GM21737 (cell line): Measurements from ENCODE around the gene SLX9.

ENCODE experiments used
- ATAC-seq: cut with Tn5 transposase; IDR thresholded peaks from one replicate; pipeline ENCODE4 v1.9.1; 2021; ENCODE audit warnings: mild to moderate bottlenecking, moderate library complexity; ENCODE audit not compliant: unreplicated experiment

The SLX9 gene

DNA sequence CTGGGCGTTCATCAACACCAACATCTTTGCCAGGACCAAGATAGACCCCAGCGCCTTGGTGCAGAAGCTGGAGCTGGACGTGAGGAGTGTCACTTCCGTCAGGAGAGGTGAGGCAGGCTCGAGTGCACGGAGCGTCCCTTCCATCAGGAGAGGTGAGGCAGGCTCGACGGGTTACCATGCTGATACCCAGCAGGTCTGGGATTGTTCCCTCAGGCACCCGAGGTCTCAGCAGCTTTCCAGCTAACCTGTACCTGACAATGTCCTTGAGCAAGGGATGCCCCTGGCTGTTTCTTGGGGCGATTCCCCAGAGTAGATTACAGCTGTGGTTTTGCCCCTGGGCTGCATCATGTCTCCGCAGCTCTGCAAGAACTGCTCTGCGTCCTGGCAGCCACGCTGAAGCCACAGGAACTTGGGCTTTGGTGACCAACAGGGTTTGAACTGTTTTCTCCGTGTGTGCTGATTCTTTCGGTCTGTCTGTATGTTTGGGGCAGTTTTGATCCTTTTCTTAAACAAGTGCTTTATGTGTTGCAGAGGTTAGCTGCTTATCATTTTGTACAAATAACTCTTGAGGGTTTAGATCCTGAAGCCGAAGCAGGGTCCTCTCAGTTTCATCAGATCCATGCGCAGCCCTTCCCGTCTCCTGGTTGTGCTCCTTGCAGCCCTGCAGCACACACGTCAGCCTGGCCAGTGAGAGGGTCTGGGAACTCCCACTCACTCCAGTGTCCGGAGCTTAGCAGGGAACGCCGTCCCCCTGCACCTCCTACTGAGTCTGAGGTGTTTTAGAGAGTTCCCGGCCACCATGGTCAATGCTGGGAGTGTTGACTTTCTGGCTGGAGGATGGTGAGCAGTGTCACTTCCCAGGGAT, 4.1 kb downstream of the SLX9 start:
- ATAC-seq: no peak

DNA sequence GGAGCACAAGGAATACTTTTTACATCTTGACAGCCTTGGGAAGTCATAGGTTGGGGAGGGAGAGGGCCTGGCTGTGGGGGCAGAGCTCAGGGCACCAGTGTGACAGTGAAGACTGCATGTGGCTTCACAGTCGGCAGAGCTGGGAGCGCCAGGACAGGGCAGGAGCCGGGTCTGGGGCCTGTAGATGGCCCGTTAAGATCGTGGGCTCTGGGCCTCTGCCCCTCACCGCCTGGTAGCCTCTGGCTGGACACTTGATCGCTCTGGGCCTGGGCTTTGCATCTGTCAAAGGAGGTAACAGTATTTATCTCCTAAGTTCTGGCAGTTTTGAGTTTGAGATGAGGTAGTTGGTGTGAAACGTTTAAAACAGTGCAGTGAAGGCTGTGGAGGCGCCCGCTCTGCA, 4.8 kb downstream of the SLX9 start:
- ATAC-seq: no peak

DNA sequence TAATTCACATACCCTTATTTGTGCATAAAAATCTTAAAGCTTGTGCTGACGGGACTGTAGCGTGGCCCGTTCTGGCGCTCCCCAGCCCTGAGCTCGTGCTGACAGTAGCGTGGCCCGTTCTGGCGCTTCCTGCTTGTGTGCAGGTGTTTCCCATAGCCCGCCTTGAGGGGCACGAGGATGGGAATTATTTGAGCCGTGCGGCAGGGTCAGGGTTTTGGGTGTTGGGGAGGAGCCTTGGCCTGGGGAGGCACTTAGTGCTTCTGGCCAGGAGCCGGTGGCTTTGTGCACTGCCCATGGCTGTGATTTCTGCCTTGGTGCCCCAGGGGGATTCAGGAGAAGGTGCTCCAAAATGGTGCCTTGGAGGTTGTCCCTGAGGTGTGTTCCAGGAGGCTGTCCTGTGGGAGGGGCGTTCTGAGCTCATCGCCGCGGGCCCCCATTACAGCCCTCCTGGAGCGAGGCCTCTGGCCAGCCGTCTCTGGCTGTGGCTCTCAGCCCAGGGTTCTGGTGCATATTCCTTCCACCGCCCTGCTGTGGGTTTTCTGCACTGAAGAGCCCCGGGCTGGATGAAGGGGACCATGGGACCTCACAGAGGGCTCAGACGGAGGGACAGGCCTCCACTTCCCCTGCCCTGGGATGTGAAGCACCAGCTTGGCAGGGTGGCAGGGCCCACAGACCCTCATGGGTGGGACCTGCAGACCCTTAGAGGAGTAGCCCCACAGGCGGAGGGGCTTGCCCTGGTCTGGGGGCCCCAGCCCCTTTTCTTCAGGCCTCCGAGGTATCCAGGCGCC, 6.6 kb downstream of the SLX9 start:
- ATAC-seq: no peak

DNA sequence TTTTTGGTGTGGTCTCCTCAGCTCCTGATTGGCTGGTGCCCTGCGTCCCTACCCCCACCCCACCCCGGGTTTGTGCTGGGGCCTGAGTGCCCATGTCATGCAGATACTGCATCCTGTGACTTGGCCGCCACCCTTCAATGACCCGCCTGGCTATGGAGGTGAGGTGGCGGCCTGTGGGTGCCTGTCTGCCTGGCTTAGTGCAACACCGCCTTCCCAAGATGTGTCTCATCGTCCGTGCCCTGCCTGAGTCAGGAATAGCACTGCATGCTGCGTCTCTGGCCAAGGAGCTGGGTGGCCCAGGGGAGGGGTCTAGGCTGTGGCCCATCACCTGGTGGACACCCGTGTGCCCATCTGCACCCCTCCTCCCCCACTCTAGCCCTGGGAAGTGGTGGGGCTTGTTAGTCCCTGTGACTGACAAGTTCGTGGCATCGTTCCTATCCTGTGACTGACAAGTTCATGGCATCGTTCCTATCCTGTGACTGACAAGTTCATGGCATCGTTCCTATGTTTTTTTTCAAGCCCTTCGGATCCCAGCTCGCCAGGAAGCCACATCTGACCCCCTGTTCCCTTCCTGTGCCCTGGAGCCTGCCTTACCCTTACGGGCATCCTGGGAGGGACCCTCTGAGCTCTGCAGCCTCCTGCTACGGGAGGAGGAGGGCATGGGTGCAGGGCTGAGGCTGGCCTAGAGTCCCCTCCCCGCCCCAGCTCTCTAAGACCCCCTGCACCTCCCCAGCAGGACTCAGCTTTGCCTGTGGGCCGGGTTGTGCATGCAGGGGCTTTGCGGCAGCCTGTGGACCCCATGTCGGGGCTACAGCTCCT, 7.5 kb downstream of the SLX9 start:
- no peak for ATAC-seq

DNA sequence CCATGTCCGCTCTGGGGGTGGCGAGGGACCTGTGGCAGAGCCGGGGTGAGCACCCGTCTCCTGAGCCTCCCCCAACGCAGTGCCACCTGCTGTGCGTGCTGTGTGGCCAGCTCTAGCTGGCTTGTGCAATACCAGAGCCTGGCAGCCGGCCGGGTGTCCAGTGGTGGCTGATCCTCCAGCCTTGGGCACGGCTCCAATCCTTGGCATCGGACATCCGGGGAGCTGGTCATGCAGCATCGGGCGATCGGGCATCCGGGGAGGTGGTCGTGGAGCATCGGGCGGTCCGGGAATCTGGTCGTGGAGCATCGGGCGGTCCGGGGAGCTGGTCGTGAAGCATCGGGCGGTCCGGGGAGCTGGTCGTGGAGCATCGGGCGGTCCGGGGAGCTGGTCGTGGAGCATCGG, 8.1 kb downstream of the SLX9 start:
- no peak for ATAC-seq

DNA sequence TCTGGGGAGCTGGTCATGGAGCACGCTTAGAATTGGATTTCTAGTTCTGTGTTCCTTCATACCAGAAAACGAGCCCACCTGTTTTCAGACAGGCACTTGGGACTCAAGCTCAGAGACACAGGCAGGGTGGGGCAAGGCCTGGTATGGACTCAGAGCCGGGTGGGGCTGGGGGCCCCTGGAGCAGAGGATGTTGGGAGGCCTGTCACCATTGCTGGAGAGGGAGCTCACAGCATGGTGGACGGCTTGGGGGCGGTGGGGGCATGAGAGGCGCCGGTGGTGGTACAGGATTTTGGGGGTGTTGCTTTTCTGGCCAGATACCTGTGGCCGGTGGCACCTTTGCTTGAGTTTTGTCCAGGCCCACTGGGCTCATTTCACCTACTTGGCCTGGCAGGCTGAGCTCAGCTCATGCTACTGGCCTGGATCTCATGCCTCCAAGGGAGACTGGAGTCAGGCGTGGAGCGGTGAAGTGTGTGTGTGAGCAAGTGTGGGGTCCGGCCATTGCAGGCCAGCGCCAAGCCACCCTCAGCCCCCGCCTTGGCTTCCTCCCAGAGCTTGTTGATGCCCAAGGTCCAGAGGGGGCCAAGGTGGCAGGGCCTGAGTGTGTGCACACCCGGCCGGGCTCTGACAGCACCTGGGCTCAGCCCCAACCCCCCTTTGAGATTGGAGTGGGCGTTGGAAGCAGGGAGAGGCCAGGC, 8.7 kb downstream of the SLX9 start:
- ATAC-seq: no peak

DNA sequence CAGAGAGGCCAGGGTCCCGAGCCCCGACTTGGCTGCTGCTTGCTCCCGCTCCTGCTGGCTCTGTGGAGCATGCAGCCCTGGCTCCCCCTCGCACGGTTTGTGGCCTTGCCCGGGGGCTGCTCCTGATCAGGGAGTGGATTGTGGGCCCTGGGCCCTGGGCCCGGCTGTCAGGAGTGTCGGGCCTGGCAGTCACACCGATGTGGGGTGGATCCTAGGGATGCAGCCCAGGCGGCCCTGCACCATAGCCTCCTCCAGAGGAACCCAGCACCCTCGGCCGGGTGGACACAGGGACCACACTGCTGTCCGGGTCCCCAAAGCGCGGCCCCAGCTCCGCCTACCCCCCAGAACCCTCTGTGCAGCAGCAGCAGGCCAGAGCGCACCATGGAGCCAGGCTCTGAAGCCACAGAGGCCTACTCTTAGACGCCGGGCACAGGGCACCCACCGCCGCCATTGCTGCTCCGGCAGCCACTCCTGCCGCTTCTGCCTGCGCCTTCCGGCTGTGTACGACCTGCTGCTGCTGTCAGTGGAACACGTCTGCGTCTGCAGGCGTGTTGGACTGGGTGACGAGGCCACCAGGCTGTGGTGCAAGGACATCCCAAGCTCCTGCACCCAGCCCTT, 9.4 kb downstream of the SLX9 start:
- no peak for ATAC-seq

DNA sequence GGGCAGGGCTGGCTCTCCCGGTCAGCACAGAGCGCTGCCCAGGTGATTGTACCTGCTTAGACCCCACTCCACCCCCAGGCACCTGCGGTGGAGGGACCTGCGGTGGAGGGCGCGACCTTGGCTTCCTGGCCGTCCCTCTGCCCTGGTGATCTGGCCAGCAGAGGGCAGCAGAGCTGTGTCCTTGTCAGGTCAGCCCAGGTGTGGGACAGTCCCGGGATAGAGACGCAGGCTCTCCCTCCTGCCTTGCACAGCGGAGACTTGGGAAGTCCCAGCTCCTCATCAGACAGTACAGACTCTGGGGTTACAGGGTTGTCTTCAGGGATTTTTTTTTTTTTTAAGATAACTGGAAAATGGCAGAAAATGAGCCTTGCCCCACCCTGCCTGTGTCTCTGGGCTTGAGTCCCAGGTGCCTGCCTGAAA, 10.0 kb downstream of the SLX9 start:
- ATAC-seq: no peak

DNA sequence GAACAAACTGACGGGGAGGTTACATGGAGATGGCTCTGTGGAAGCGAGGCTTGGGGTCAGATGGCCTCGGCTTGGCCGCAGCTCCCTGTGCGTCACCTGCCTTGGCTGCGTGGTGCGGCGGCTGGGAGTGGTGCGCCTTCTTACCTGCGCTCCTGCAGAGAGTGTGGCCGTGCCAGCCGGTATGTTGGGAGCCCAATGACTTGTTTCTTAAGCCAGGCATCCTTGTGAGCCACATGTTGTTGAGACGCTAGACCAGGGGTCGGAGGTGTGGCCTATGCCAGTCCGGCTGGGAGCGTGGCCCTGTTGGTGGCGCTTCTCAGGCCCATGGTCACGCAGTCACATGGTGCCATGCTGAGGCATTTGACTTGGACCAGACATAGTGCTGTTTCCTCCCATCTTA, 10.5 kb downstream of the SLX9 start:
- ATAC-seq: no peak

DNA sequence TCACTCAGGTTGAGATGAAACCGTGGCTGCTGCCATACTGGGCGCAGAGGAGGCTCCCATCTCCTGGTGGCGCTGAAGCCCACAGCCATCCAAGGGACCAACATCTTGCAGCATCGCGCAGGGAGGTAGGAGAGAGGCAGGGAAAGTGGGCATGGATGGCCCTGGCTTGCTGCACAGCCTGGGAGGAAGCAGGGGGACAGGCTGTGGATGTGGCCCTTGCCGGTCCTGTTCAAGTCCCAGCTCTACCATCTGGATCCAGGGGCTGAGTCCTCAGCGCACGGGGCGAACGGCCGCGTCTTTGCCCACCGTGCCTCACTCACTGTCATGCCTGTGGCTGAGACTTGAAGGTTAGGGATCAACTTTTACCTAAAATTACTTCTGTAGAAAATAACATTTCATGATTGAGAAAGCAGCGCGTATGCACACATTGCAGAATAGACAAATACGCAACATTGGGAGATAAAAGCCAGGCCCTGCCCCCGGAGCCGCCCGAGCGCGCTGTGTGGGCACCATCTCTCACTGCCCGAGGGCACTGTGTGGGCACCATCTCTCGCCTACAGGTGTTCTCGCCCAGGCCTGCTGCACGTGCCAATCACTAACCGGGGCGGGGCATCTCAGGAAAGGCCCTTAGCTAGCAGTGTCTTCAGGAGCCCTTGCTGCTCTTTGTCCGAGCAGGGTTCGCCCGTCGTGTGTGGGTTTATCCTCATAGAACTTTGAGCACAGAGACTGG, 11.5 kb downstream of the SLX9 start:
- ATAC-seq: no peak

DNA sequence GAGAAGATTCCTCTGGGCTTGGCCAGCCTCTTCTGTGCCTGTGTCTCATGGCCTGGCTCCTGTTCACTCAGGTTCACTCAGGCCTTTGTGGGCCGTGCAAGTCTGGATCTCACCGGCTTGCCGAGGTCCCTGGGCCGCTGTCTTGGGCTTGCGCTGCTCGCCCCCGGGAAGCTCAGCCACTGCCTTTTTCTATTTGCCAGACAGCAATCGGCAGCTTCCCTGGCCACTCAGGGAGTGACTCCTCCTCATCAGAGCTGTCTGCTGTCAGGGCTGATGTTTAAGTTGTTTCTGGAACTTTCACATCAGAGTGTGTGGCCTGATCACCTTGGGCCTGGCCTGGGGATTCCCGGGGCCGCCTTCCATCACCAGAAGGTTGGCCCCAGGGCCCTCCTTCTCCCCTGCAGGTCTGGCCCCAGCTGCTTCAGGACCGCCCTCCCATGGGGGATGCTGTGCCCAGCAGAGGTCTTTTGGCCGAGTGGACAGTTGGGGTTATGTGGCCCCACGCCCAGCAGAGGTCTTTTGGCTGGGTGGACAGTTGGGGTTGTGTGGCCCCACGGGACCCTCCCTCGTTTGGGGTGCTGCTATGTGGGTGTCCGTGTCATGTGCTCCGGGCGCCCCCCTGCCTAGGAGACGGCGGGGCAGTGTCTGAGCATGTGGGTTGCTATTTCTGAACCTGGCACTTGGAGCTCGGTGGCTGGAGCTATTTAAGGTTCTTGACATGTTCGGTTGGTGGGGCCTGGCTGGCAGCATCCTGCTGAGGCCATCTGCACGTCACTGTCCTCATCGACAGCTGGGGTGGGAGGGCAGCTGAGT, 12.5 kb downstream of the SLX9 start:
- no peak for ATAC-seq

DNA sequence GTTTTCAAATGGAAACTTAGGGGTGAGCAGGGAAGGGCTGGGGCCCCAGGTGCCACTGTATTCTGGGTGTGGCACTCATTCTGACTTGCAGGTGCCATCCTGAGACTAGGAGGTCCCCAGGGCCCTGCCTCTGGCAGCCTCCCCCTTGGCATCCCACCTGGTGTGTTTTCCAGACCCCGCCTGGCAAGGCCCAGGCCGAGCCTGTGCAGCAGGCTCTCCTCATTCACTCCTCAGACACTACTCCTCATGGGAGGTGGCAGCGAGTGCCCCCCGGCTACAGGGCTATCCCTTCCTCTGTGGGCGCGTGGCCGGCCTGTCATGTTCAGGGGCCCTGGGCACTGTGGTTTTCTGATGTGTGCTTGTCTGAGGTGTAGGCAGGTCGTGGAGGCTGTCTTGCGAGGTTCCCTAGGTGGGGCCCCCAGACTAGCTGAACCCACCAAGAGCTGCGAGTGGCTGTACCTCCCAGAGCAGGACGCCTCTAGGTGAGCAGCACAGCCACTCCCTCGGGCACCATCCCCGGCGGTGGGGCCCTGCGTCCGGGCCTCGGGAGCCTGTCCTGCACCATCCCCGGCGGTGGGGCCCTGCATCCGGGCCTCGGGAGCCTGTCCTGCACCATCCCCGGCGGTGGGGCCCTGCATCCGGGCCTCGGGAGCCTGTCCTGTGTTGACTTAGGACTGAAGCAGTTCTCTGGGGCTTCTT, 13.2 kb downstream of the SLX9 start:
- no peak for ATAC-seq

DNA sequence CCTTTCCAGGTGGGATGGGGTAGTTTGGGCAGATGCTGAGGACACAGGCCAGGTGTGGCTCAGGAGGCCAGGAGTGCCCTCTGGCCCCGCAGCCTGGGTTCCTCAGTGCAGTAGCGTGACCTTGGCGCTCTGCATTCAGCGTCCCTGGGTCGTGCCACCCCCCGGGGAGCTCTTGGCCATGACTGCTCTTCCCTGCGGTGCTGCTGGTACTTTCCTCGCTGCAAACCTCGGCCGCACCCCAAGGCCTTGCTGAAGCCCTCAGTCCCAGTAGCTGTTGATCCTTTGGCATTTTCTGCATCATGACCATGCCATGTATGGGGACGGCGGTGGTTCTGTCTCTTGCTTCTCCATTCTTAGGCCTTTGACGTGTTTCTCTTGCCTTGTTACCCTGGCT, 13.8 kb downstream of the SLX9 start:
- ATAC-seq: no peak

DNA sequence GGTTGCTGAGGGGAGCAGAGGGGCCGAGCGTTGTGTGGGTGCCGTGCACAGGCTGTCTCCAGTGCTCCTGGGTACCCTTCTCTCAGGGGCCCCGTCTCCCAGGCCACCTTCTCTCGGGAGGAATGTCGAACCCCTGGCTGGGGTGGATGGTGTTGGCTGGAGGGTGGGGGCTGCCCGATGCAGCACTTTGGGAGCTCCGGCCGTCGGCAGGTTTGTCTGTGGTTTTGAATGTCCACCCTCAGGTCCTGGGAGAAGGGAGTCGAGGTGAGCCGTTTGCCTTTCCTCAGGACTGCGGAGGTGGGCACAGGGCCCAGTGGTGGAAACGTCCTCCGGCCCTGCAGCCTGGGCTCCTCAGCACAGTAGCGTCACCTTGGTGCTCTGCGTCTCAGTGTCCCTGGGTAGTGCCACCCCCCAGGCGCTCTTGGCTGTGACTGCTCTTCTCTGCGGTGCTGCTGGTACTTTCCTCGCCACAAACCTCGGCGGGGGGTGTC, 14.5 kb downstream of the SLX9 start:
- no peak for ATAC-seq

DNA sequence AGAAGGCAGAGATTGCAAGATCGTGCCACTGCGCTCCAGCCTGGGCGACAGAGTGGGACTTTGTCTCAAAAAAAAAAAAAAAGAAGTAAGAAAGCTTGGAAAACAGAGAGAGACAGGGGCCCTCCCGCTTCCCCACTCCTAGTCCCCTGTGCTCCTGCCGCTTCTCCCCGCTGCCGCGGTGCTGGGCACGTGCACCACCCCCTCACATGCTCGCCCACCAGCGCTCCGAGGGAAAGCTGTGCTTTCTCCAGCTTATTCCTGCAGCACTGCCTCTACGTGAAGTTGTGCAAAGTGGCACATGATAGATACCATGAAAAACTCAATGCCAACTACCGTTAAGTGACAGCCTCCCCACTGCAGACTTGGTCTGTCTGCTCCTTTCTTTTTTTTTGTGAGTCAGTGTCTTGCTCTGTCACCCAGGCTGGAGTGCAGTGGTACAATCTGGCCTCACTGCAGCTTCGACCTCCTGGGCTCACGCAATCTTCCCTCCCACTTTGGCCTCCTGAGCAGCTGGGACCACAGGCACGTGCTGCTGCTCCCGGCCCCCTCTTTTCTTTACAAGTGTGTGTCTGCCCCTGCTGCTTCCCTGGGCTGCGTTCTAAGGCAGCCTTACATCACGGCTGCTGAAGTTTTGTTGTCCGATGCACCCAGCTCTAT, 15.4 kb downstream of the SLX9 start:
- ATAC-seq: no peak

DNA sequence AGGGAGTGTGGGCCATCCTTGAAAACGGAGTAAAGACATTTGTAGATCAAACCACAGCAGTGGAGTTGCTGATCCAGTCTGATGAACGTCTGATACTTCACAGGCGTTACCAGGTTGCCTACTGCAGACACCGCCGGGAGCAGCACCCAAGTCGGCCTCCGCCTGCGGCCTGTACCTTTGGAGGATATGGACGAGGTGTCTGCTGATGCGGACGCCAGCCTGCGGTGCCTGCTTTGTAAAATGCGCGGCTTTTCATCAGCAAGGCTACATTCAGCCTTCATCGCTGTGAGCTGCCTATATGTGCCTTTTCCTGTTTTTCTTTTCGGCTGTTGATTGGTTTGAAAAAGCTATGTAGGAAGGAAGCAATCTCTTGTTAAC, 16.0 kb downstream of the SLX9 start:
- ATAC-seq: no peak

DNA sequence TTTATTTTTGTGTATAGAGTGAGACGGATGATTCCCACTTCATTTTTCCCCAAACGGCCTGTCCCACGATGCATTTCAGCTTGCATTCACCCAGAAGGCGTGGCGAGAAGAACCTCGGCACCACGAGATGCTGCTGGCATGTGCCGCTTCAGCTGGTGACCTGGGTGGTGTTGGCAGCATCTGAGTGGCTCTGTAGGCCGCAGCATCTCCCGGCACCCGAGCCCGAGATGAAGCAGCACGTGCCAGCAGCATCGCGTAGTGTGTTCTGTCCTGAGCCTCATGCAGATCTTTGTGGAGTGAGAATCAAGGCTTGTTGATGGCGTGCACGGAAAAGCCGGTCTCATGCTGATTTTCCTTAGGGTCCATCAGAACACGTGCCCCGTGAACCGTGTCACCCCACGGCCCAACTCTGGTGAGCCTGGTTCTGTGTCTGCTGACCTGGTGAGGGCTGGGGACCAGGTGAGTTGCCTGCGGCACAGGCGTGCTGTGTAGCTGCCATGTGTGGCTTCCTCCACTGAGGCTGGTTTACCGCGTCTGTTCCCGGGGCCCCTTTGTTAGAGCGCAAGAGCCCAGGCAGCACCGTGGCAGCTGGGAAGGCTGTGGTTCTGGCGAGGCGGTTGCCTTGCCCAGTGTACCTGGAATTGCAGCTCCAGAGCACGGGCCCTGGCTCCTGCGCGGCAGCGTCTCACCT, 16.7 kb downstream of the SLX9 start:
- no peak for ATAC-seq
